Activated CD8-positive, alpha-beta memory T cell treated with anti-CD3 and anti-CD28 coated beads for 24 hours (primary cell): ENCODE data around the gene ATP1A1.

Source experiments
- DNase-seq: peaks from one replicate; pipeline ENCODE4 v3.0.0-alpha.2; 2020

Gene ATP1A1

DNA sequence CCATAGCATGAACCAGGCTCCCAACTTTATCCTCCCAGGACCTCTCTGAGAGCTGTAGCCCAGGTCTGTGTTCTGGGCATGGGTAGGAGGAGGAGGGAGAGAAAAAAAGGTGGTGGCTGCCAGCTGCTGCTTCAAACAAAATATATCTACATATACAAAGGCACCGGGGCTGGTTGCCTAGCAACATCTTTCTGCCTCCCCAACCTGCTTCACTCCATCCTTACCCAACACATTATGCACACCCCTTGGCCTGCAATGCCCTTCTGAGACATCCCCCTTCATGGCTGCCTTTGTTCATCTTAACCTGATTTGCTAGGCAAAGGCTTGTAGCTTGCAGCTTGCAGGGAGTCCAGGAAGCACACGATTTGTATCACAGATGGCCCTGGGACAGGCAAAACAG lies 27.2 kb upstream of the ATP1A1 start:
- DNase-seq = no peak

DNA sequence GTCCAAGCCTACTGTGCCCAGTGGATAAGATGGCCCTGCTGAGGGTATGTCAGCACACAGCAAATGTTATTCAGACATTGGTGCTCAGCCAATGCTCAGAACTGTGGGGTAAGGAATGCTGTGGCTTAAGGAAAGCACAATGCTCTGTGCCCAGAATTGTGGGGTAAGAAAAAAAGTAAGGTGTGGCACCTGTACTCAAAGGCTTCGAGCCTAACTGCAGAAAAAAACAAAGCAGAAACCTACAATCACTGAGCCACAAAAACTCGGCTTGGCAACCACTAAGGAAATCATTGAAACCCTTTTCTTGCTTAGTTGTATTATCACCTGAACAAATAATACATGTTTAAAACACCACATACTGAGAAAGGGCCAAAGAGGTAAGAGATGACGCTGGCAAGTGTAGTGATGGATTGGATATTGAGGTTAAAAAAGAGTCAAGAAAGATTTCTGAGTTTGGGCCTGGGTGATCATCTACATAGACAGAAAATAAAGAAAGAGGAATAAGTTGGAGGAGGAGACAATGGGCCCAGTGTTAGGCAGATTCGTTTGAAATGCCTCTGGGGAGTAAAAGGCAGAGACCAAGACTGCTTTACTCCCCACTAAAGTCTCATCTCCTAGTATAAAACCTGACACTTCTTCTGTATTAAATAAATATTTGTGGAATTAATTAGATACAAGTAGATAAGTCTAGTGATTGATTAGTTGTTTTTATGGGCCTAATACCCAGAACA lies 25.9 kb upstream of the ATP1A1 start:
- no peak for DNase-seq

DNA sequence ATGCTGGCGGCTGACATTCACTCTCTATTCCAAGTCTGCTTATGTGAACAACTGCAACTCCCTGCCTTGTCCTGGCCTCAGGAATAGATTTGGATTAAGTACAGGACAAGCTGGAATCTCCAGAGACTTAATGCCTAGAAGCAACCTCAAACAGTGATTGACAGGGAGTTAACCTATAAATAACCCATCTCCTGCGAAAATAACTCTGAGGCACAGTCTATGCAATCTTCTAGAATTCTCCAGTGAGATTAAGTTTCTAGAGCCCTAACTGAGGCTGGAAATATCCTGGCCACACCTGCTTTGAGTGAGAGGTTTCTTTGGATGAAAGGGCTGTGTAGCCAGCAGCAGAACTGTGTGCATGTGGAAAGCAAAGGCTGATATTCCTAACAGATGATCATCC lies 25.3 kb upstream of the ATP1A1 start:
- DNase-seq = no peak

DNA sequence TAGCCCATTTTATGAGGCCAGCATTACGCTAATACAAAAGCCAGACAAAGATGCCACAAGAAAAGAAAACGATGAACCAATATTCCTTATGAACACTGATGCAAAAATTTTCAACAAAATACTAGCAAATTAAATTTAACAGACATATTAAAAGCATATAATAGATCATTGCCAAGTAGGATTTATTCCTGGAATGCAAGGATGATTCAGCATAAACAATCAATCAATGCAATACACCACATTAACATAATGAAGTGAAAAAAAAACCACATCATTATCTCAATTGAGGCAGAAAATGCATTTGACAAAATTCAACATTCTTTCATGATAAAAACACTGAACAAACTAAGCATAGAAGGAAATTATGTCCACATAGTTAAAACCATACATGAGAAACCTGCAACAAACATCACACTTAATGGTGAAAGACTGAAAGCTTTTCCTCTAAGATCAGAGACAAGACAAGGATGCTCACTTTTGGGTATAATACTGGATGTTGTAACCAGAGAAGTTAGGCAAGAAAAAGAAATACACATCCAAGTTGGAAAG lies 22.9 kb upstream of the ATP1A1 start:
- no peak for DNase-seq

DNA sequence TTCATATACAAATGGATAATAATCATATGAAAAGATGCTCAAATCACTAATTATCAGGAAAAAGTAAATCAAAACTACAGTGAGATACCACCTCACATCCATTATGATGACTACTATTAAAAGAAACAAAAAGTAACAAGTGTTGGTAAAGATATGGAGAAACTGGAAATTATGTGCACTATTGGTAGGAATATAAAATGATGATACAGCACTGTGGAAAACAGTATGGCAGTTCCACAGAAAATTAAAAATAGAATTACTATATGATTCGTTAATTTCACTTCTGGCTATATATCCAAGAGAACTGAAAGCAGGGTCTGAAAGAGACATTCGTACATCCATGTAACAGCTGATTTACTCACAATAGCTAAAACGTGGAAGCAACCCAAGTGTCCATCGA lies 21.1 kb upstream of the ATP1A1 start:
- DNase-seq = no peak

DNA sequence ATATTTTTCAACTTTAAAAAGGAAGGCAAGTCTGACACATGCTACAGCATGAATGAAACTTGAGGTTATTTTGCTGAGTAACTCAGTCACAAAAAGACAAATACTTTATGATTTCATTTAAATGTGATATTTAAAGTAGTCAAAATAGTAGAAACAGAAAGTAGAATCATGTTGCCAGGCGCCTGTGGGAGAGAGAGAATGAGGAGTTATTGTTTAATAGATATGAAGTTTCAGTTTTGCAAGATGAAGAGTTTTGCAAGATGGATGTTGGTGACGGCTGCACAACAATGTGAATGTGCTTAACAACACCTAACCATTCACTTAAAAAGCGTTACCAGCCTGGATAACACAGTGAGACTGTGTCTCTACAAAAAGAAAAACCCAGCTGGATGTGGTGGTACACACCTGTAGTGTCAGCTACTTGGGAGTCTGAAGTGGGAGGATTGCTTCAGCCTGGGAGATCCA lies 20.7 kb upstream of the ATP1A1 start:
- DNase-seq = no peak

DNA sequence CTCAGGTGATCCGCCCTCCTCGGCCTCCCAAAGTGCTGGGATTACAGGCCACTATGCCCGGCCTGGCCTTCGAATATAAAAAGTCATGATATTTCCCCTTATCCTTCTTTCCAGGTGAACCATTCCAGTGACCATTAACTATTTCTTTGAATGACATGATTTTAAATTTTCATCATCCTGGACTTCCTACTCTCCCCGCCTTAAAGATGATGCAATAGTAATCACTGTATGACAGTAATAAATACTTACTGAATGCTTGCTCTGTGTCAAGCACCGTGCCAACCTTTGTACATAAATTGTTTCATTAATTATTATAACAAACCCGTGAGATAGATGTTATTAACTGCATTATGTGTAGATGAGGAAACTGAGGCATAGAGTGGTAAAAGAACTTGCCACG lies 19.9 kb upstream of the ATP1A1 start:
- no peak for DNase-seq

DNA sequence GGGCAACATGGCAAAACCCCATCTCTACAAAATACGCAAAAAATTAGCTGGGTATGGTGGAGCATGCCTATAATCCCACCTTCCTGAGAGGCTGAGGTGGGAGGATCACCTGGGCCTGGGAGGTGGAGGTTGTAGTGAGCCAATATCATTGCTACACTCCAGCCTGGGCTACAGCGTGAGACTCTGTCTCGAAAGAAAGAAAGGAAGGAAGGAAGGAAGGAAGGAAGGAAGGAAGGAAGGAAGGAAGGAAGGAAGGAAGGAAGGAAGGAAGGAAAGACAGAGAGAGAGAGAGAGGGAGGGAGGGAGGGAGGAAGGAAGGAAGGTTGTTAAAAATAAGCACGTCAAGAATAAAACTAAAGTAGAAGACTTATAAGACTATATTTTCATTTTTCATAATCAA lies 17.0 kb upstream of the ATP1A1 start:
- DNase-seq = no peak

DNA sequence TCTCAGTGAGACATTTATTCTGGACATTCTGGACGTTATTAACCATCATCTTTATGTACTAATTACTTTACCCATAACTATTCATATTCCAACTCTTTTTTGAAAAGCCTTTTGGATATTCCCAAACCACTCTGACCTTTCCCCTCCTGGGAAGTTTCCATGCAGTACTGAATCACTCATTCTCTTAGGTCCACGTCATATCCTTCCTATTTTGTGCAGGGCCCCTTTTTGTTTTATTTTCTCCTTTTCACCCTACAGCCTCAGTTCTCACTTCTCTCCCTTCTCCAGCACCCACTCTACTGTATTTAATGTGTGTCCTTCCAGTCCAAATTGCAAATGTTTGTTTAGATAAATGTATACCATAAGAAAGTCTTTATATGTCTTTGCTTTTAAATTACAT lies 16.4 kb upstream of the ATP1A1 start:
- no peak for DNase-seq

DNA sequence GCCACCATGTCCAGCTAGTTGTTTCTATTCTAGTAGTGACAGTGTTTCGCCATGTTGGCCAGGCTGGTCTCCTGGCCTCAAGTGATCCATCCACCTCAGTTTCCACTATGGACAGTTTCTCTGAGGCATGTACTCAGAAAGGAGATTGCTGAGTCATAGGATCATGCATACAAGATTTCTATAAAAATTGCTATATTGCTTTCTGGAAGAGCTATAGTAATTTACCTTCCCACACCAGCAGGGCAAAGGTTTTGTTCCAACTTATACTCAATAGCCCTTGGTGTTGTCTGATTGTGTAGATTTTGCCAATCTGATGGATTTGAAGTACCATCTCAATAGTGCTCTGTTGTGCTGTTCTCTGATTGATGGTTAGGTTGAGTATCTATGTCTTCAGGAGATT lies 15.6 kb upstream of the ATP1A1 start:
- no peak for DNase-seq

DNA sequence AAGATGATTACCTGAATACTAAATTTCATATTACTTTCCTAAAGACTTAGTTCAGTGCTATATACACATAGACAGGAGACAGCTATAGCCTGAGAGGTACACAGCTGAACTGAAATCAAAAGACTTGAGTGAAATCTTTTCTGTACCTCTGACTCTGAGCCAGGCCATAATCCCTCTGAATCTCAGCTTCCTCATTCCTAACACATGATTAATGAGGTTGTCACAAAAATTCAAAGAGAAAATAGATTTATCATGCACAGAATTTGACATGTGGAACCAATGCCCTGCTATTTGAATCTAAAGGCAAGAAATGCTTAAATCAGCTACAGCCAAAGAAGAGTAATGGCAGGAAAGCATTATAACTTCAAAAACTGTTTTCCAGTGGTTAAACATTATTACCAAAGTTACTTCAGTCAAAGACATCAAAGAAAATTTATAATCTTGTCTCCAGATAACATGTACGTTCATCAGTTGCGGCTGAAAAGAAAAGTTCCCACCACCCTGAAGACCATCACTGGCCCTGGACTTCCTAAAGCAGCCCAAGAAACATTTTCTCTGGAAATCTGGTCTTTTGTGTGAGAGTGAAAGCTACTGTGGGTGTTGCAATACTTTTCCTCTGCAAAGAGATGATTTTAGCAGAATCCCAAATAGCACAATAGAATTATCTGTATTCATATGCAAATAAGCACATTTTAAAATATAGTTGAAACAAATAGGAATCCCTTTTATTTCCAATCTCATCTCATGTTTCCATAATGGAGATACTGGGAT lies 13.8 kb upstream of the ATP1A1 start:
- no peak for DNase-seq

DNA sequence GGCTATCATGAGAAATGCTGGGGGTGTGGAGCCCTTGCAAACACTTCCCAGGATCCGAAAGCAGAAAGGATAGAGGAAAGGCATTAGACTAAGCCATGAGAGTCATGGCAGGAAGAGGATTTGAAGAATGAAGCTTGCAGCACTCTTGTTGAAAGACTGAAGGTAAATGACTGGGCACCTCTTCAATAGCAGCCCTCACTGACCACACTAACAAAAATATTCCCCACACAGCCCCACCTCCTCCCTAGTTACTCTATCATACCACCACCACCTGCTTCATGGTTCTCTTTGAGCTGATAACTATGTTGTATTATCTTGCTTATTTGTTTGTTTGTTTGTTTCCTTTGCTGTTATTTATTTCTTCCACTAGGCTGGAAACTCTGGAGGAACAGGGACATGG lies 13.2 kb upstream of the ATP1A1 start:
- DNase-seq = no peak

DNA sequence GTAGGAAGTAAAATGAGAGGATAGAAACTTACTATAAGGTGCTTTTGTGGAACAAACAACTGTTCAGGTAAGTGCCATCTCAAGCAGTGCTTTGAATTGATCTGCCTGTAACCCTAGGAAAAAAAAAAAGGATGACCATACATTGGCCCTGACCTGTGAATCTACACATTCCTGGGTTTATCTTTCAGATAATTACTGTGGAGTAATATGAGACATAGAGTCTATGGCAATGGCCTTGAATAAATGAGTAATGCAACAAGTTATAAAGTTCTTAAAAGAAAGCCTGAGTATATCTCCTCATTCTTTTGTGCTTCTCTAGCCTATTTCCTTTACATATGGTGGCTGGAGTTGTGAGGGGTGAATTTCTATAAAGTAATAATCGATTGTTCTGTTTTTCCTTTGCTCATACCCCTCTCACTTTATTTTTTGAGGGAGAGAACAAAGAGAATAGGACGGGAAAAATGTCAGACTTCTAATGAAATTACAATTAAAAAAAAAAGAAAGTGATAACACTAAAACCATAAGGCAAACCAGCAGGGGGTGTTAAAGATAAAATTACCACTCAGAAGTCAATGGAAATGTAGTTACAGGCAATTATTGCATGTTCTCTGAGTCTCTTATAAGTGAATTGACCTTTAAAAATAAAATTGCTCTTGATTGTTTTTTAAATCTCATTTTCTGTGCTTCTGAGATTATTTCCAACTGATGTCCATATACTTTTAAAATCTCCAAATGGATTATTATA lies 12.4 kb upstream of the ATP1A1 start:
- DNase-seq = no peak

DNA sequence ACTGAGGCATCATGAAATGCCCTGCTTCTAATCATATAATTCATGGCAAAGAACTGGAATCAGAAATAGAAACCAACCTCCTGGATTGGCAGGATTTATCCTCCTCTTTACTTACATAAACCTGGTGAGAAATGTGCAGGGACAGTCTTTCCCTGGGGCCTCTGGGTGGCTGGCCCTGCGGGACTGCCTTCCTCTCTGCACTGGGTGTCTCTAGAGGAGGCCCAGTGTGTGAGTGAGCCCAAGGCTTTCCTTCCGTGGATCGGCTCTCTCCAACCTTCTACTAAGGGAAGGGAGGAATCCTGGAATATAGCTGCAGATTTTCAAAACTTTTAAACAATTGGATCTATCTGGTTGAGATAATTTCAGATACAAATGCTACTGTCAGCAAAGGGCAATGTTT lies 11.4 kb upstream of the ATP1A1 start:
- no peak for DNase-seq

DNA sequence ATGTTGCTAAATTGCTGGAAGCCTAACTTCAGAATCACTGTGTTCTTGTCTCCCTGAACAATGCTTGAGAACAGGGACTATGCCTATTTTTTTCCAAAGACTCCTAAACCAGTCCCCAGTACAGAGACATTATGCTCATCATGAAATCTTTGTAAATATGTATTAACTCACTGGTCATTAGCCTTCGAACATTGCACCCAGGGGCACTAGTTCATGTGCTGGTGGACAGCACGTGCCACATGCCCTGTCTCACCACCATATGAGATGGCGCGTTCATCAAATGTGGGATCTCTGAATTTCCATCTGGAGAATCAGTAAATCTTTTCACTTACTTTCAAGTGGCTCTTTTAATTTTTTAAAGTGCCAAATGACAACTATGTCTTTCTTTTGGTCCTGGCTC lies 11.0 kb upstream of the ATP1A1 start:
- DNase-seq = no peak

DNA sequence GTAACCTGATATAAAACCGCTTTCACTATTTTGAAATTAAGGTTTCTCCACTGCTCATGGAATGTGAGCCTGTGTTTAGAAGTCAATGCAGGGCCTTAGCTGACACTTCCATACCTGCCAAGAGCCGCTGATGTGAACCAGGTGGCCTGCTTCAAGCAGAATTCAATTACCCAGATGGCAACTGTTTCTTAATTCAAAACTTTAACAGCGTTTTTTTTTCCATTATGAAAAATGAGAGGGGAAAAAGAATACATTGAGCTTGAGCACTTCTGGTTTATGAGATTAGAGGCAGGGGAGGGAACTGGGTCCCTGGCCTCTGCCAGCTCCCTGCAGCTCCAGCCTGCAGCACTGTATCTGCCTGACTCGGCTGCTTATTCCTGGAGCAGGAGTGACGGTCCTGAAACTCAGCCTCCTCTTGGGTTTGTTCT lies 7.7 kb upstream of the ATP1A1 start:
- DNase-seq = no peak

DNA sequence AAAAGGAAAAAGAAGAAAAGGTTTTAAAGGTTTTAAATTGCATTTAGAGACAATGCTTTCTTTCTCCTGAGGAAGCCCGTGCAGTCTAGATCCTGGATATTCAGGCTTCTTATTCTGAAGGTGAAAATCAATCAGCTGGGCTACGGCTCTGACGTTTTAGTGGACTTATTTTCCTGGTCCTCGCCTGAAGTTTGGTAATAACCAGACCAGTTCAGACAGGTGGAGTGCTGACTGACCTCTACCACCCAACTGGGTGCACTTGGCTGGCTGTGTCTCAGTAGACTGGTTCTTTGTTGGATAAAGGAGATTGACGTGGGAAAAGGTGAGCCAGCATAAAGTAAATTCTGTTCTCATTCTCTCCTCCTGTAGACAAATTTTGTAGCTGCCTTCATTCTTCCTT lies 7.2 kb upstream of the ATP1A1 start:
- DNase-seq = no peak

DNA sequence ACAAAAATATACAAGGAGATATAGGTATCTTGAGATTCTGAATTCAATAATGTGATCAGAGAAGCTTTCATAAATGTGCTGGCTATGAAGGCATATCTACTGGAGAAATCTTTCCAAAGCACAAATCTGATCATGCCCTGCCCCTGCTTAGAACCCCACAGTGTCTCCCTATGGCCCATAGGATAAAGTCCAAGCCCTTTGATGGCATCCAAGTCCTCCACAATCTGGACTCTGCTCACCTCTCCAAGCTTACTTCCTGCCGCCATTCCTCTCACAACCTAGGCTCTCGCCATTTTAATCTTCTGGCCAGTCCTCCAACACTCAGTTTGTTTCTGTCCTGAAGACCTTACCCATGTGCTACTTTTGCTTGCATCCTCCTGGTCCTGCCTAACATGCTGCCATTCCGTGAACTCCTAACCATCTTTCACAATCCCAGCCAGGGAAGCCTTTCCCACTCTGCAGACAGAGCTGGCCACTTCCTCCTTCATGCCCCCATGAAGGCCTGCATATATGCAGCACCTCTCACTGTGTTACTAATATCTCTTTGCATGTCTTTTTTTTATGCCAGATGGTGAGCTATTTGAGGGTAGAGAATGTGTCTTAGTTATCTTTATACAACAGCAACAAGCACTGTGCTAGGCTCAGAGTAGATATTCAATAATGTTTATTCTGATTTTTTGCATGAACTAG lies 5.6 kb upstream of the ATP1A1 start:
- DNase-seq = no peak

DNA sequence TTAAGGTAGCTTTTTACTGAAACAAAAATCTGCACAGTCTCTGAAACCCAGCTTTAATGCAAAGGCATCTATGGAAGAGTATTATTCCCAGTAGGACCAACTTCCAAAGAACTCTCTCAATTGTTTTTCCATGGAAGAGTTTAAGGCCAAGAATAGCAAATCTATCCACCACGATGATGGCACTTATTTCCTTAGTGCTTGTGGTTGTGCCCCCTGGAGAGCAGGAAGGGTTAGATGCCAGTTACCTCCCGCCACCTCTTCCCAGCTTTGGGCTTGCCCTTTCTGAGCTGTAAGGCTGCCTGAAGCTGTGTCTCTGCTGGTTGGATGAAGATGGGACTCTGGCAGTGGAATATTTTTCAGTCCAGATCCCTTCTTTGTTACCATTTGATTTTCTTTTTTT lies 4.8 kb upstream of the ATP1A1 start:
- no peak for DNase-seq

DNA sequence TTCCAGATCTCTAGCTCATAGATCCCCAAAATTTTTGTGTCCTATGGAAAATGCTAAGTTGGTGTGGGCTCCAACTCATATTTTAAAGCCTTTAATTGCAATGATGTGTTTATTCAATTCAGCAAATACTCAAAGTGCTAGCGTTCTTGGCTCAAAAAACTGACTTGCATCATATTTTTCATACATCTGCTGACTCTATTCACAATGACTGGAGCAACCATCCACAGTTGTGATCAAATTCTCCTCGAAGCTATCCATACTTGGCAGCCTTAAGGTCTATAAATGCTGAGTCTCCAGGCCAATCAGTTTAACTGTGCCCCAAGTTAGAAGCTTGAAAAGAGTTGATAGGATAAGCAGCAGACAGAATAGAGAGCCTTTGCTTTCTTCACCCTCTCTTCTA lies 2.9 kb upstream of the ATP1A1 start:
- DNase-seq = no peak

DNA sequence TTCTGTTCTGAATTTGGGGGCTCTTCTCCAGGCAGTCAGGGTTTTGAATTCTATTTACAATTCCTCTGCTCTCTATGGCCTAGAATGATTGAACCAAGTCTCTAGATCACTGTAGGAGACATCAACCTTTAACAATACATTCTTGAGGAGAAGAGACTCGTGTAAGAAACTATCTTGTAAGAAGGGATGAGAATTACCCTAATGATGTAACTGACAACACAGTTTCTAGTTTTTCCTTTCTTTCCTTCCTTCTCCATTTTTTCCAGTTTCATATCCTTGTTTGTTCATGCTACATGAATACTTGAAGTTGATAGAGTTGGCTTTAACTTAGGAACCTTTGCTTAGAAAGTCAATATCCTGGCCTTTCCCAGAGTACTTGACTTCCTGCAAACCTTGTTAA lies 1.3 kb upstream of the ATP1A1 start:
- no peak for DNase-seq

DNA sequence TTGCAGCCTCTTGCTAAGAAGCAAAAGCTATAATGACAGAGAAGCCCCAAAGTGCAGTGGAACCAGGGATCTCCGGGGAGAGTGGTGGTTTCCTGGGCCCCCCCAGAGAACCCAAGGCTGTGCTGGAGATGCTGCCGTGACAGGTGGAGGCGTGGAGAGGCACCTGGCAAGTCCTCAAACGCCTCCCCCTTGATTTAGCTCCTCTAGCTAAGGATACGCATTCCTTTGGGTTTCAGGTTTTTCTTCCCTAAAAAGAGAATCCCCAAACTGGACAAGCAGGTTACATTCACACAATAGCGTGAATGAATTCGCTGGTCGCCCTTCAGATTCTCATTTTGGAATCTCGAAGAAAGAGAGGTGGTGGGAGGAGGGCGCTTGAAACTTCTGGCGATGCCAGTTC lies 853 bp upstream of the ATP1A1 start:
- no peak for DNase-seq
